GM19452 (cell line): ENCODE data around the gene IL4R.

ENCODE experiments used
- ATAC-seq: cut with Tn5 transposase; IDR thresholded peaks from one replicate; pipeline ENCODE4 v1.9.1; 2021; ENCODE audit not compliant: unreplicated experiment

IL4R gene

GRCh38 chr16:27314161-27314723, 468 bp downstream of the IL4R start:
- peak; percentile 15 for ATAC-seq

- no peak for ATAC-seq
These were observed 1.2 kb downstream of the IL4R start for GRCh38 chr16:27314986-27315332.

GRCh38 chr16:27315333-27316037, 1.7 kb downstream of the IL4R start:
- ATAC-seq, result no peak

GRCh38 chr16:27316038-27316680, 2.4 kb downstream of the IL4R start:
- no peak for ATAC-seq

- ATAC-seq, result no peak
These were observed 3.5 kb downstream of the IL4R start for GRCh38 chr16:27317320-27317719.

- ATAC-seq, result no peak
These were observed 4.1 kb downstream of the IL4R start for GRCh38 chr16:27317738-27318391.

- peak; percentile 27 for ATAC-seq
These were observed 4.8 kb downstream of the IL4R start for GRCh38 chr16:27318392-27319256.

- no peak for ATAC-seq
These were observed 5.6 kb downstream of the IL4R start for GRCh38 chr16:27319257-27319965.

- ATAC-seq, result no peak
These were observed 6.7 kb downstream of the IL4R start for GRCh38 chr16:27320261-27321012.

GRCh38 chr16:27321013-27321915, 7.5 kb downstream of the IL4R start:
- no peak for ATAC-seq

- no peak for ATAC-seq
These were observed 9.3 kb downstream of the IL4R start for GRCh38 chr16:27322858-27323780.

GRCh38 chr16:27323781-27324561, 10.2 kb downstream of the IL4R start:
- ATAC-seq, result no peak

GRCh38 chr16:27324851-27325301, 11.1 kb downstream of the IL4R start:
- no peak for ATAC-seq

- ATAC-seq, result no peak
These were observed 12.0 kb downstream of the IL4R start for GRCh38 chr16:27325736-27326135.

- no peak for ATAC-seq
These were observed 12.5 kb downstream of the IL4R start for GRCh38 chr16:27326251-27326650.

- ATAC-seq, result peak; percentile 72
These were observed 13.2 kb downstream of the IL4R start for GRCh38 chr16:27326738-27327585.
